Testis (tissue), 2 donors: Measurements from ENCODE around the gene SCAMP2.

Experiments used
- POLR2A ChIP-seq: fragments of 450-650 bp; IDR thresholded peaks from one replicate; pipeline ENCODE4 v1.6.1; 2017; ENCODE audit warnings: antibody characterized with exemption, mild to moderate bottlenecking, moderate library complexity
- TF ChIP-seq, protein P1 (sequence below), 3 experiments: fragments of 450-650 bp in 2 of 3; fragments of 200-600 bp in 1 of 3; sonication (generic) in 1 of 3; IDR thresholded peaks; one replicate each; pipeline ENCODE4 v1.5.1; 2016 to 2019; ENCODE audit warnings: antibody characterized with exemption in 3 of 3, mild to moderate bottlenecking in 2 of 3, moderate library complexity in 1 of 3

DNA sequence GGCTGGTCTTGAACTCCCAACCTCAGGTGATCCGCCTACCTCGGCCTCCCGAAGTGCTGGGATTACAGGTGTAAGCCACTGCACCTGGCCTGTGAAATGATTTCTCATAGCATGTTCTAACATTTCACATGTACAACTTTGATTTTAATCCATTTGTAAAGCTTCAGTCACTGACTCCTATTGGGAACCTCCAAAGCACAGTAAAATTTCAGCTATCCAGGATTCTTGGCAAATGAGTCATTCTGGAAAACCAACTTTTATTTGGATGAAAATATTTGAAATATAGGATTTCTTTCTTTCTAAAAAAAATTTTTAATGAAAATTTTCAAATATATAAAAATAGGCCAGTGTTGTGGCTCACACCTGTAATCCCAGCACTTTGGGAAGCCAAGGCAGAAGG, 63.2 kb downstream of the SCAMP2 start:
- TF ChIP-seq, protein P1, sequence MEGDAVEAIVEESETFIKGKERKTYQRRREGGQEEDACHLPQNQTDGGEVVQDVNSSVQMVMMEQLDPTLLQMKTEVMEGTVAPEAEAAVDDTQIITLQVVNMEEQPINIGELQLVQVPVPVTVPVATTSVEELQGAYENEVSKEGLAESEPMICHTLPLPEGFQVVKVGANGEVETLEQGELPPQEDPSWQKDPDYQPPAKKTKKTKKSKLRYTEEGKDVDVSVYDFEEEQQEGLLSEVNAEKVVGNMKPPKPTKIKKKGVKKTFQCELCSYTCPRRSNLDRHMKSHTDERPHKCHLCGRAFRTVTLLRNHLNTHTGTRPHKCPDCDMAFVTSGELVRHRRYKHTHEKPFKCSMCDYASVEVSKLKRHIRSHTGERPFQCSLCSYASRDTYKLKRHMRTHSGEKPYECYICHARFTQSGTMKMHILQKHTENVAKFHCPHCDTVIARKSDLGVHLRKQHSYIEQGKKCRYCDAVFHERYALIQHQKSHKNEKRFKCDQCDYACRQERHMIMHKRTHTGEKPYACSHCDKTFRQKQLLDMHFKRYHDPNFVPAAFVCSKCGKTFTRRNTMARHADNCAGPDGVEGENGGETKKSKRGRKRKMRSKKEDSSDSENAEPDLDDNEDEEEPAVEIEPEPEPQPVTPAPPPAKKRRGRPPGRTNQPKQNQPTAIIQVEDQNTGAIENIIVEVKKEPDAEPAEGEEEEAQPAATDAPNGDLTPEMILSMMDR (IDR thresholded peaks at IDR 0.05): no peak
- no peak for TF ChIP-seq POLR2A
